Measurements from ENCODE around the gene SLC39A5. TPM values are rescaled to one million over a fixed set of nuclear protein-coding genes. Genes with fewer than 3 reads are reported as not detected.
A peak's percentile ranks its signal among the peaks of the same experiment; 100 is the strongest.

SLC39A5 gene
- total and polyA plus RNA-seq, 2 of the 13 experiments (the other 11 are each of a cell fraction or from before 2014, with no cell fraction given) = 59.7 to 101 TPM

GRCh38 chr12:56266693-56267442 lies 37.0 kb downstream of the SLC39A5 start, which contains the start of gene COQ10A (continued):
- peak; percentile 84; the same call in 1 of the 2 replicates for TF ChIP-seq SNAPC2 (CRISPR knock-in tag; IDR thresholded peaks at IDR 0.05)
- TF ChIP-seq SP4 (CRISPR knock-in tag; IDR thresholded peaks at IDR 0.05) = peak; percentile 59; the same call in 1 of the 2 replicates
- no peak for TF ChIP-seq RAD51 (IDR thresholded peaks at IDR 0.05; ENCODE audit: borderline replicate concordance)
- peak; percentile 82; the same call in 1 of the 2 replicates for TF ChIP-seq YEATS4 (CRISPR knock-in tag; IDR thresholded peaks at IDR 0.05; ENCODE audit: borderline replicate concordance)
- peak; percentile 66; the same call in 1 of the 2 replicates for TF ChIP-seq ZNF230 (CRISPR knock-in tag; IDR thresholded peaks at IDR 0.05)
- TF ChIP-seq ZBTB14 (CRISPR knock-in tag; IDR thresholded peaks at IDR 0.05) = peak; percentile 95
- TF ChIP-seq ZNF816 (CRISPR knock-in tag; IDR thresholded peaks at IDR 0.05; ENCODE audit: borderline replicate concordance) = no peak
- TF ChIP-seq POLR2A (IDR thresholded peaks at IDR 0.05; ENCODE audit: insufficient read depth in 1 of 2, low read depth in 2 of 2, low read length in 2 of 2) = peak; percentile 90 to 92
- no peak for TF ChIP-seq ATF7 (IDR thresholded peaks at IDR 0.05)
- TF ChIP-seq ATF7 (CRISPR knock-in tag; IDR thresholded peaks at IDR 0.05) = 0 out of 2 replicates have a peak, but pooled peaks have one; percentile 21
- TF ChIP-seq ZFP82 (CRISPR knock-in tag; IDR thresholded peaks at IDR 0.05; ENCODE audit: borderline replicate concordance) = no peak
- TF ChIP-seq ZNF552 (CRISPR knock-in tag; IDR thresholded peaks at IDR 0.05; ENCODE audit: borderline replicate concordance) = no peak
- TF ChIP-seq ZNF577 (CRISPR knock-in tag; IDR thresholded peaks at IDR 0.05; ENCODE audit: borderline replicate concordance, low read depth) = 0 out of 2 replicates have a peak, but pooled peaks have one; percentile 55
- peak; percentile 84; the same call in 1 of the 2 replicates for TF ChIP-seq ZNF446 (CRISPR knock-in tag; IDR thresholded peaks at IDR 0.05)
- peak; percentile 60; the same call in 1 of the 2 replicates for TF ChIP-seq PHF21A (CRISPR knock-in tag; IDR thresholded peaks at IDR 0.05)
- no peak for TF ChIP-seq ZNF383 (CRISPR knock-in tag; IDR thresholded peaks at IDR 0.05; ENCODE audit: borderline replicate concordance)
- TF ChIP-seq CBFB (CRISPR knock-in tag; IDR thresholded peaks at IDR 0.05) = peak; percentile 21; the same call in 1 of the 2 replicates
- TF ChIP-seq RNF2 (conservative IDR thresholded peaks at IDR 0.05; ENCODE audit: low read depth) = peak; percentile 63; the same call in 1 of the 2 replicates
- TF ChIP-seq GATA4 (IDR thresholded peaks at IDR 0.05; ENCODE audit: borderline replicate concordance, low read depth) = 0 out of 2 replicates have a peak, but pooled peaks have one; percentile 19
- TF ChIP-seq ZNF891 (CRISPR knock-in tag; IDR thresholded peaks at IDR 0.05) = no peak
- peak; percentile 18 for TF ChIP-seq MED8 (CRISPR knock-in tag; IDR thresholded peaks at IDR 0.05; ENCODE audit: insufficient replicate concordance)
- no peak for TF ChIP-seq ZNF367 (CRISPR knock-in tag; IDR thresholded peaks at IDR 0.05; ENCODE audit: borderline replicate concordance)
- TF ChIP-seq SMYD3 (CRISPR knock-in tag; IDR thresholded peaks at IDR 0.05) = 0 out of 2 replicates have a peak, but pooled peaks have one; percentile 42
- TF ChIP-seq CENPT (CRISPR knock-in tag; IDR thresholded peaks at IDR 0.05; ENCODE audit: low read depth) = peak; percentile 84; the same call in 1 of the 2 replicates
- TF ChIP-seq FOXA3 (CRISPR knock-in tag; IDR thresholded peaks at IDR 0.05) = peak; percentile 52; the same call in 1 of the 2 replicates
- TF ChIP-seq SKI (IDR thresholded peaks at IDR 0.05; ENCODE audit: partially characterized antibody) = peak; percentile 35
- TF ChIP-seq ZNF468 (CRISPR knock-in tag; IDR thresholded peaks at IDR 0.05) = no peak
- peak; percentile 27; the same call in 1 of the 2 replicates for TF ChIP-seq ZNF790 (CRISPR knock-in tag; IDR thresholded peaks at IDR 0.05; ENCODE audit: borderline replicate concordance)
- TF ChIP-seq BORCS8-MEF2B (CRISPR knock-in tag; IDR thresholded peaks at IDR 0.05) = peak; percentile 88
- no peak for TF ChIP-seq ZBTB2 (CRISPR knock-in tag; IDR thresholded peaks at IDR 0.05; ENCODE audit: low read depth)

Data from HepG2 (cell line).